HG02763 (cell line): ENCODE measurements around the gene ZNF709.
"Not testable (repeated sequence)": the region's sequence is repeated elsewhere in the genome, so short reads cannot be mapped to it uniquely, and the experiment has no call there.

ENCODE experiments used
- ATAC-seq: cut with Tn5 transposase; IDR thresholded peaks from one replicate; pipeline ENCODE4 v1.9.1; 2021; ENCODE audit warnings: mild to moderate bottlenecking, moderate library complexity; ENCODE audit not compliant: unreplicated experiment

Gene ZNF709

DNA sequence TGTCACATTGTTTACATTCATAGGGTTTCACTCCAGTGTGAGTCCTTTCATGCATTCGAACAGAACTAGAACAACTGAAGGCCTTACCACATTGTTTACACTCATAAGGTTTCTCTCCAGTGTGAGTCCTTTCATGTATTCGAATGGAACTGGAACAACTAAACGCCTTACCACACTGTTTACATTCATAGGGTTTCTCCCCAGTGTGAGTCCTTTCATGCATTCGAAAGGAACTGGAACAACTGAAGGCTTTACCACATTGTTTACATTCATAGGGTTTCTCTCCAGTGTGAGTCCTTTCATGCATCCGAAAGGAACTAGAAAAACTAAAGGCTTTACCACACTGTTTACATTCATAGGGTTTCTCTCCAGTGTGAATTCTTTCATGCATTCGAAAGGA, 20.5 kb downstream of the ZNF709 start:
- not testable (repeated sequence) for ATAC-seq

DNA sequence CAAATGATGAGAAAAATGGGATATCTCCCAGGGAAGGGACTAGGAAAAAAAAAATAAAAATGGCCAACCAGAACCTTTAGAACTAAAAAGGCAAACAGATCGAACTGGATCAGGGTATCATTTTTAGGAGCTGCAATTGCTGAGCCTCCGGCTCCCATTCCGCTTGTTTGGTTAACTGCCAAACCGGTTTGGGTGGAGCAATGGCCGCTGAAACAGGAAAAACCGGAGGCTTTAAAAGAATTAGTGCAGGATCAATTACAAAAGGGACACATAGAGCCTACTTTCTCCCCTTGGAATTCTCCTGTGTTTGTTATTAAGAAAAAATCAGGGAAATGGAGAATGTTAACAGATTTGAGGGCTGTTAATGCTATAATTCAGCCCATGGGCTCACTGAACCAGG, 31.1 kb downstream of the ZNF709 start:
- no peak for ATAC-seq

GRCh38 chr19:12450844-12451243, 33.8 kb downstream of the ZNF709 start:
- no peak for ATAC-seq

- ATAC-seq: no peak
Measured at GRCh38 chr19:12448808-12449207, 35.8 kb downstream of the ZNF709 start.

GRCh38 chr19:12440541-12441316, 43.9 kb downstream of the ZNF709 start, which contains the start of gene ZNF443:
Gene ZNF443 (minus strand): TSS chr19:12441021. CDS start chr19:12440914, 107 bp downstream.
- peak; percentile 89 for ATAC-seq

- peak; percentile 26 for ATAC-seq
Measured at GRCh38 chr19:12439686-12440540, 44.7 kb downstream of the ZNF709 start.

- not testable (repeated sequence) for ATAC-seq
Measured at GRCh38 chr19:12430726-12431299, 53.8 kb downstream of the ZNF709 start.

DNA sequence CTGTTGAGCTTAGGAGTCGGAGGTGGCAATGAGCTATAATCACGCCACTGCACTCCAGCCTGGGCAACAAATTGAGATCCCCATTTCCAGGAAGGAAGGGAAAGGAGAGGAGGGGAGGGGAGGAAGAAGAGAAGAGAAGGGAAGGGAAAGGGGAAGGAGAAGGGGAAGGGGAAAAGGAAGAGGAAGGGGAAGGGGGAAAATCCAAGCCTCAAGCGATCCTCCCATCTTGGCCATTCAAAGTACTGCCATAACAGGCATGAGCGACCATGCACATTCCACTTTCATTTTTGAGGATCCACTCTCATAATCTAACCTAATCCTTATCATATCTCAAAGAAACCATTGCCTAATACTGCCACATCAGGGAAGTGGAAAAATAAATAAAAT, 58.7 kb downstream of the ZNF709 start:
- no peak for ATAC-seq

- ATAC-seq: no peak
Measured at GRCh38 chr19:12425236-12425887, 59.3 kb downstream of the ZNF709 start.

DNA sequence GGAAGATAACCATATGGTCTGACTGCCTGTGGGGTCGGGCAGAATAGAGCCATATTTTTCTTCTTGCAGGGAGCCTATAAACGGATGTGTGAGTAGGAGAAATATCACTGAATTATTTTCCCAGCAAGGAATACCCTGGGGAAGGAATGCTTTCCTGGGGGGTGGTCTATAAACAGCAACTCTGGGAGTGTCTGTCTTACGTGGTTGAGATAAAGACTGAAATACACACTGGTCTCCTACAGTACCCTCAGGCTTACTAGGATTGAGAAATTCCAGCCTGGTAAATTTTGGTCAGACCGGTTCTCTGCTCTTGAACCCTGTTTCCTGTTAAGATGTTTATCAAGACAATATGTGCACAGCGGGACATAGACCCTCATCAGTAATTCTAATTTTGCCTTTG, 67.3 kb downstream of the ZNF709 start:
- ATAC-seq: not testable (repeated sequence)

DNA sequence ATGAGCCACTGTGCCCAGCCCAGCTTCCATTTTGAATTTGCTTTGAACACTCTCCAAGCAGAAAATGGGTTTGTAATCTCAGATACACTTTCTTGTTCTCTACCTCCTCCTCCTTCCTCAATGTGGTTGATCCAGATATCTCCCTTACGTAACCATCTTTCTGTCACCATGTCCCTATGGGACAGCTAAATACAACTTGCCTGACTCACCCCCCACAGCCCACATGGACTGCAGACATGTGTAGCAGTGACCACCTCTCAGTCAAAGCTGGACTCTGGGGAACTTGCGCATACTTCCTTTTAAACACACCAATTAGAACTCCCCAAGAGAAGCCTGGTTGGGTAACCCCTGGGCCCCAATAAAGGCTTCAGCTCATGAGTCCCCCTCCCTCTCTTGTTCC, 72.7 kb downstream of the ZNF709 start:
- no peak for ATAC-seq
